Lower leg skin (tissue), 3 donors: ENCODE results near the gene HSD17B11.

ENCODE experiments used
- POLR2A ChIP-seq, 2 donors: fragments of 450-650 bp; IDR thresholded peaks; one replicate each; pipeline ENCODE4 v1.6.1; 2016 to 2017; ENCODE audit warnings: antibody characterized with exemption in 2 of 2, mild to moderate bottlenecking in 1 of 2, moderate library complexity in 1 of 2
- TF ChIP-seq, protein P1 (sequence below), 3 donors: fragments of 450-650 bp; IDR thresholded peaks; one replicate each; pipeline ENCODE4 v1.5.1; 2016; ENCODE audit warnings: antibody characterized with exemption in 3 of 3, mild to moderate bottlenecking in 3 of 3, moderate library complexity in 2 of 3

DNA sequence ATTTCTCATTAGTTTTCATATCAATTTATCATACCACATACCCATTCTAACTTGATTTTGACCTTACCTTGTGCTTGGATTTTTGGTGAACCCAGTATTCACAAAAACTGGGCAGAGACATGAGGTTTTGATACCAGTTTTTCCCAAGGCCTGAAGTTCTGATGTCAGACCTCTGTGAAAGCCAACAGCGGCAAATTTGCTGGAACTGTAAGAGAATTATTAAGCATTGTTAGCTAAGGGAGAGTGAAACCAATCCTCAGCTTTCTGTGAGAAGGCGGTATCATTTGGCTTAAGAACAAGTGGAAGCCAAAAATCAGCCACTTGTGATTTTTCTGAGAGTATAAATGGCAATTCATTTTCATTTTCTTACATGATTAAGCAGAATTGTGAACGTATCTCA, 77.2 kb downstream of the HSD17B11 start:
- TF ChIP-seq, protein P1, sequence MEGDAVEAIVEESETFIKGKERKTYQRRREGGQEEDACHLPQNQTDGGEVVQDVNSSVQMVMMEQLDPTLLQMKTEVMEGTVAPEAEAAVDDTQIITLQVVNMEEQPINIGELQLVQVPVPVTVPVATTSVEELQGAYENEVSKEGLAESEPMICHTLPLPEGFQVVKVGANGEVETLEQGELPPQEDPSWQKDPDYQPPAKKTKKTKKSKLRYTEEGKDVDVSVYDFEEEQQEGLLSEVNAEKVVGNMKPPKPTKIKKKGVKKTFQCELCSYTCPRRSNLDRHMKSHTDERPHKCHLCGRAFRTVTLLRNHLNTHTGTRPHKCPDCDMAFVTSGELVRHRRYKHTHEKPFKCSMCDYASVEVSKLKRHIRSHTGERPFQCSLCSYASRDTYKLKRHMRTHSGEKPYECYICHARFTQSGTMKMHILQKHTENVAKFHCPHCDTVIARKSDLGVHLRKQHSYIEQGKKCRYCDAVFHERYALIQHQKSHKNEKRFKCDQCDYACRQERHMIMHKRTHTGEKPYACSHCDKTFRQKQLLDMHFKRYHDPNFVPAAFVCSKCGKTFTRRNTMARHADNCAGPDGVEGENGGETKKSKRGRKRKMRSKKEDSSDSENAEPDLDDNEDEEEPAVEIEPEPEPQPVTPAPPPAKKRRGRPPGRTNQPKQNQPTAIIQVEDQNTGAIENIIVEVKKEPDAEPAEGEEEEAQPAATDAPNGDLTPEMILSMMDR (IDR thresholded peaks at IDR 0.05), result no peak
- no peak for TF ChIP-seq POLR2A (IDR thresholded peaks at IDR 0.05)
